Occipital lobe (tissue), 2 donors: ENCODE results near the gene TMPRSS4. TPM values are rescaled to one million over a fixed set of nuclear protein-coding genes. Genes with fewer than 3 reads are reported as not detected.

Experiments used
- DNase-seq: peaks from one replicate; lab custom pipeline; 2025; lab: John Stamatoyannopoulos, UW
- total RNA-seq: library from RNA; depleted of rRNA; stranded (reverse); fragments of >200 nt; gene quantifications from one replicate; pipeline ENCODE4 v1.2.3, GENCODE V29; 2014

Gene TMPRSS4
- total RNA-seq, 1 donor from 2014 or later, result not detected

GRCh38 chr11:118105657-118106305, 28.9 kb downstream of the TMPRSS4 start:
- no peak for DNase-seq

- DNase-seq, result no peak
Measured at GRCh38 chr11:118106789-118107335, 30.0 kb downstream of the TMPRSS4 start.

GRCh38 chr11:118108513-118108912, 31.6 kb downstream of the TMPRSS4 start:
- DNase-seq, result no peak

- no peak for DNase-seq
Measured at GRCh38 chr11:118109231-118109630, 32.4 kb downstream of the TMPRSS4 start.

- no peak for DNase-seq
Measured at GRCh38 chr11:118111019-118111743, 34.3 kb downstream of the TMPRSS4 start.

GRCh38 chr11:118111744-118112035, 34.8 kb downstream of the TMPRSS4 start:
- DNase-seq, result no peak

GRCh38 chr11:118112711-118113430, 36.0 kb downstream of the TMPRSS4 start:
- DNase-seq, result no peak

GRCh38 chr11:118114266-118114665, 37.4 kb downstream of the TMPRSS4 start:
- DNase-seq, result no peak

GRCh38 chr11:118115048-118115447, 38.2 kb downstream of the TMPRSS4 start:
- no peak for DNase-seq

- no peak for DNase-seq
Measured at GRCh38 chr11:118117790-118118601, 41.1 kb downstream of the TMPRSS4 start.

GRCh38 chr11:118120793-118121192, 43.9 kb downstream of the TMPRSS4 start:
- no peak for DNase-seq

- no peak for DNase-seq
Measured at GRCh38 chr11:118124929-118125535, 48.2 kb downstream of the TMPRSS4 start.

GRCh38 chr11:118126082-118126838, 49.4 kb downstream of the TMPRSS4 start:
- DNase-seq, result no peak

GRCh38 chr11:118128310-118128709, 51.4 kb downstream of the TMPRSS4 start:
- DNase-seq, result no peak

- no peak for DNase-seq
Measured at GRCh38 chr11:118128721-118129470, 52.0 kb downstream of the TMPRSS4 start.

- DNase-seq, result no peak
Measured at GRCh38 chr11:118129471-118130172, 52.7 kb downstream of the TMPRSS4 start.

- DNase-seq, result no peak
Measured at GRCh38 chr11:118132385-118133151, 55.7 kb downstream of the TMPRSS4 start.

- no peak for DNase-seq
Measured at GRCh38 chr11:118133816-118134215, 56.9 kb downstream of the TMPRSS4 start.
